Liver (tissue), 9 donors: Measurements from ENCODE around the gene ACCS. TPM values are rescaled to one million over a fixed set of nuclear protein-coding genes. Genes with fewer than 3 reads are reported as not detected.

ENCODE experiments used
- DNase-seq: peaks from one replicate; pipeline ENCODE4 v3.0.0-alpha.2; 2017; ENCODE audit warnings: low spot score
- H3K27ac ChIP-seq, 2 donors: one replicate each; pipeline ENCODE4 v1.7.0; 2013; ENCODE audit warnings: inconsistent platforms in 2 of 2, low read length in 2 of 2, control low read depth in 1 of 2, low read depth in 1 of 2, mild to moderate bottlenecking in 1 of 2
- H3K27me3 ChIP-seq, 4 donors: one replicate each; pipeline versions ENCODE4 v1.6.1 to v1.7.0; 2013; ENCODE audit warnings: low read length in 3 of 4, inconsistent platforms in 1 of 4, mild to moderate bottlenecking in 1 of 4, moderate library complexity in 1 of 4; ENCODE audit not compliant: control insufficient read depth in 4 of 4, insufficient read depth in 4 of 4
- H3K36me3 ChIP-seq, 4 donors: one replicate each; pipeline versions ENCODE4 v1.6.1 to v1.7.0; 2013; ENCODE audit warnings: low read length in 3 of 4, mild to moderate bottlenecking in 3 of 4, low read depth in 1 of 4, moderate library complexity in 1 of 4; ENCODE audit not compliant: control insufficient read depth in 4 of 4, insufficient read depth in 3 of 4
- H3K4me1 ChIP-seq, 4 donors: one replicate each; pipeline versions ENCODE4 v1.6.1 to v1.7.0; 2013; ENCODE audit warnings: low read length in 3 of 4, mild to moderate bottlenecking in 3 of 4, moderate library complexity in 1 of 4; ENCODE audit not compliant: control insufficient read depth in 4 of 4, insufficient read depth in 4 of 4
- H3K4me3 ChIP-seq, 3 donors: one replicate each; pipeline versions ENCODE4 v1.6.1 to v1.7.0; 2013; ENCODE audit warnings: low read length in 3 of 3, control low read depth in 1 of 3, low read depth in 1 of 3, mild to moderate bottlenecking in 1 of 3
- H3K9ac ChIP-seq, 2 donors: one replicate each; pipeline ENCODE4 v1.7.0; 2013; ENCODE audit warnings: low read length in 2 of 2, mild to moderate bottlenecking in 2 of 2, moderate library complexity in 2 of 2, control low read depth in 1 of 2, low read depth in 1 of 2
- H3K9me3 ChIP-seq, 4 donors: one replicate each; pipeline versions ENCODE4 v1.6.1 to v1.7.0; 2013; ENCODE audit warnings: low read length in 3 of 4; ENCODE audit not compliant: control insufficient read depth in 4 of 4
- EGR1 ChIP-seq, 2 donors: IDR thresholded peaks; 2 replicates each; pipeline ENCODE4 v1.6.1; 2016 to 2018; ENCODE audit warnings: antibody characterized with exemption in 2 of 2, low read depth in 2 of 2
- FOXA1 ChIP-seq: IDR thresholded peaks from 2 replicates; pipeline ENCODE4 v1.6.1; 2016; ENCODE audit warnings: antibody characterized with exemption
- FOXA2 ChIP-seq: IDR thresholded peaks from 2 replicates; pipeline ENCODE4 v1.6.1; 2016; ENCODE audit warnings: antibody characterized with exemption
- GABPA ChIP-seq, 2 donors: IDR thresholded peaks in 1 of 2; conservative IDR thresholded peaks in 1 of 2; 2 replicates each; pipeline ENCODE4 v1.6.1; 2016; ENCODE audit warnings: antibody characterized with exemption in 2 of 2, mild to moderate bottlenecking in 1 of 2, moderate library complexity in 1 of 2
- JUND ChIP-seq, 2 donors: IDR thresholded peaks; 2 replicates each; pipeline ENCODE4 v1.6.1; 2016; ENCODE audit warnings: antibody characterized with exemption in 2 of 2
- NR2F2 ChIP-seq: IDR thresholded peaks from 2 replicates; pipeline ENCODE4 v1.6.1; 2016; ENCODE audit warnings: antibody characterized with exemption
- RAD21 ChIP-seq, 2 donors: IDR thresholded peaks; 2 replicates each; pipeline ENCODE4 v1.6.1; 2016; ENCODE audit warnings: antibody characterized with exemption in 2 of 2, mild to moderate bottlenecking in 2 of 2
- RXRA ChIP-seq, 2 donors: IDR thresholded peaks; 2 replicates each; pipeline ENCODE4 v1.6.1; 2017 to 2018; ENCODE audit warnings: antibody characterized with exemption in 2 of 2, mild to moderate bottlenecking in 1 of 2
- TAF1 ChIP-seq: conservative IDR thresholded peaks from 2 replicates; pipeline ENCODE4 v1.6.1; 2016; ENCODE audit warnings: antibody characterized with exemption, mild to moderate bottlenecking
- YY1 ChIP-seq: IDR thresholded peaks from 2 replicates; pipeline ENCODE4 v1.6.1; 2016; ENCODE audit warnings: antibody characterized with exemption, mild to moderate bottlenecking
- WGBS: extraction: QIAGEN DNeasy Blood & Tissue Kit; methylation state at CpG from one replicate; pipeline ENCODE4 v1.1.7; 2013; 5-methylcytosine and 5-hydroxymethylcytosine counted together
- polyA plus RNA-seq, 2 donors: library from polyadenylated mRNA; stranded (reverse) in 1 of 2; unstranded in 1 of 2; fragments of 200-250 nt in 1 of 2; fragments of >200 nt in 1 of 2; fragmentation: Nextera tagmentation in 1 of 2; extraction: Ambion mirVana in 1 of 2; gene quantifications; one replicate each; pipeline versions ENCODE4 v1.2.1 to v1.2.3, GENCODE V29; 2013 to 2015
- total RNA-seq, 2 donors: library from RNA; depleted of rRNA; stranded (reverse); fragments of >200 nt; gene quantifications; one replicate each; pipeline ENCODE4 v1.2.3, GENCODE V29; 2014
- TF ChIP-seq, protein P1 (sequence below): IDR thresholded peaks from 2 replicates; pipeline ENCODE4 v1.6.1; 2016; ENCODE audit warnings: antibody characterized with exemption
- TF ChIP-seq, protein P2 (sequence below): IDR thresholded peaks from 2 replicates; pipeline ENCODE4 v1.6.1; 2016; ENCODE audit warnings: antibody characterized with exemption
- TF ChIP-seq, protein P3 (sequence below): fragments of 150-350 bp; IDR thresholded peaks from 2 replicates; pipeline ENCODE4 v1.5.1; 2017; ENCODE audit warnings: improper control_type of control experiment, low read depth, low read length; ENCODE audit not compliant: missing input control
- donor health status: healthy.
- donor health status: healthy.
- donor health status: healthy.
- donor health status: healthy.
- donor health status: healthy.

Gene ACCS
- total and polyA plus RNA-seq, 4 donors = 8.7 to 17.5 (median 10.9) TPM

DNA sequence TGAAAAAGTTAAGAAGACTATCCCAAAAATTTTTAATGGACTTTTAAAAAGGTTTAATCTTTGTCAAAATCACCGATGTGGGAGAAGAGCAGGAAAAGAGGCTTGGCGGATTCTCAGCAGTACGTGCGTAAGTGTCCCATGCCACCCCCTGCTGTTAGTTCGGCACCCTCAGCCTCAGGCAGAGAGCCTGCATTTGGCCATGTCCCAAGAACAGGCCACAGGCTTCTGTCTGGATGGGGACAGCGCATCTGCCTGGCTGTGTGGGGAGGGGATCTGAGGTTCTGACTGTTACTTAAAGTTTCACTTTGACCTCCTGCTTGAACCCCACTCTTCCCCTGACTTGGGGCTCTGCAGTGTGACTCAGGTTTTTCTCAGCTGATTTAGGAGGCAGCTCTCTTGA lies 64.7 kb downstream of the ACCS start:
- no peak overlapping the region for H3K9ac ChIP-seq
- H3K4me1 ChIP-seq = peaks cover 0 to 10% (median 5%) of the 10 kb centered on the region in 4 donors
- H3K27ac ChIP-seq = no peak overlapping the region
- no peak for DNase-seq
- TF ChIP-seq FOXA2 (no peak), JUND (IDR thresholded peaks at IDR 0.05) (no peak), NR2F2 (no peak), YY1 (no peak), GABPA (IDR thresholded peaks at IDR 0.05 in 1 of 2, conservative IDR thresholded peaks at IDR 0.05 in 1 of 2) (no peak), EGR1 (IDR thresholded peaks at IDR 0.05; ENCODE audit: low read depth in 2 of 2) (no peak), TAF1 (no peak)
- TF ChIP-seq, protein P1, sequence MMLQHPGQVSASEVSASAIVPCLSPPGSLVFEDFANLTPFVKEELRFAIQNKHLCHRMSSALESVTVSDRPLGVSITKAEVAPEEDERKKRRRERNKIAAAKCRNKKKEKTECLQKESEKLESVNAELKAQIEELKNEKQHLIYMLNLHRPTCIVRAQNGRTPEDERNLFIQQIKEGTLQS = no peak
- TF ChIP-seq, protein P2, sequence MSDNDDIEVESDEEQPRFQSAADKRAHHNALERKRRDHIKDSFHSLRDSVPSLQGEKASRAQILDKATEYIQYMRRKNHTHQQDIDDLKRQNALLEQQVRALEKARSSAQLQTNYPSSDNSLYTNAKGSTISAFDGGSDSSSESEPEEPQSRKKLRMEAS = no peak
- WGBS = 93% methylated on average over 6 of the region's 6 CpGs
- peaks cover 6 to 31% (median 20%) of the 10 kb centered on the region in 4 donors for H3K36me3 ChIP-seq
- no peaks in the 10 kb centered on the region for H3K27me3 ChIP-seq
- no peaks in the 10 kb centered on the region for H3K9me3 ChIP-seq
- no peak overlapping the region for H3K4me3 ChIP-seq

DNA sequence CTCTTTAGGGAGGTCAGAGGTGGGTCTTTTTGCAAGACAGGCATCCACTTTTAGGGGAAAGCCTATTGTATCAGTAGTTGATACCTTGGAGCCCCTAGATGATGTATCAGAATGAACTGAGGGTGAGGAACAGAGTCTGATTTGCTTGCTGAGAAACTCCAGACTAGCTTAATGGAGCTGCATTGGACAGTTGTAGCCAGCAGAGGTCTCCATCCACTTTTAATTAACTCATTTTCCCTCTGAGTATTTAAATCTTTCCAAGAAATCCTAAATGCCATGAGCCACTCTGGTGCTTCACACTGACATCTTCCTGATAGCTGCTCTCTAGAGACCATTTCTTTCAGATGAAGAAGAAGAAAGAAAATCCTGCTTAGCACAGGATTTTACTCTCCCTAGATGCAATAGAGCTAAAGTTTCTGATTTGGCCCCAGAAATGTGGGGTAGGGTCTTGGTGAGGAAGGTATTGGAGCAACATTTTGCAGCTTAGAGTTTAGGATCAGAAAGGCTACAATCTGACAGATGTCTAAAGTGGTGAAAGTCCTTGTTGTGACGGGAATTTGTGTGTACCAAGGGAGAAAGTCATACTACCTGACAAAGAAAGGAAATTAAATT lies 67.4 kb downstream of the ACCS start:
- no peaks in the 10 kb centered on the region for H3K9me3 ChIP-seq

More for the DNA sequence above, 67.4 kb downstream of the ACCS start:
- DNase-seq = no peak
- TF ChIP-seq YY1 (no peak), EGR1 (IDR thresholded peaks at IDR 0.05; ENCODE audit: low read depth in 2 of 2) (no peak), FOXA1 (no peak), RXRA (IDR thresholded peaks at IDR 0.05) (no peak), RAD21 (IDR thresholded peaks at IDR 0.05) (peak; percentile 63 to 72), JUND (IDR thresholded peaks at IDR 0.05) (no peak)
- TF ChIP-seq, protein P1 = no peak
- TF ChIP-seq, protein P3, sequence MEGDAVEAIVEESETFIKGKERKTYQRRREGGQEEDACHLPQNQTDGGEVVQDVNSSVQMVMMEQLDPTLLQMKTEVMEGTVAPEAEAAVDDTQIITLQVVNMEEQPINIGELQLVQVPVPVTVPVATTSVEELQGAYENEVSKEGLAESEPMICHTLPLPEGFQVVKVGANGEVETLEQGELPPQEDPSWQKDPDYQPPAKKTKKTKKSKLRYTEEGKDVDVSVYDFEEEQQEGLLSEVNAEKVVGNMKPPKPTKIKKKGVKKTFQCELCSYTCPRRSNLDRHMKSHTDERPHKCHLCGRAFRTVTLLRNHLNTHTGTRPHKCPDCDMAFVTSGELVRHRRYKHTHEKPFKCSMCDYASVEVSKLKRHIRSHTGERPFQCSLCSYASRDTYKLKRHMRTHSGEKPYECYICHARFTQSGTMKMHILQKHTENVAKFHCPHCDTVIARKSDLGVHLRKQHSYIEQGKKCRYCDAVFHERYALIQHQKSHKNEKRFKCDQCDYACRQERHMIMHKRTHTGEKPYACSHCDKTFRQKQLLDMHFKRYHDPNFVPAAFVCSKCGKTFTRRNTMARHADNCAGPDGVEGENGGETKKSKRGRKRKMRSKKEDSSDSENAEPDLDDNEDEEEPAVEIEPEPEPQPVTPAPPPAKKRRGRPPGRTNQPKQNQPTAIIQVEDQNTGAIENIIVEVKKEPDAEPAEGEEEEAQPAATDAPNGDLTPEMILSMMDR = peak; percentile 57
- peaks cover 0 to 10% (median 5%) of the 10 kb centered on the region in 4 donors for H3K4me1 ChIP-seq
- H3K36me3 ChIP-seq = peaks cover 2 to 11% (median 8%) of the 10 kb centered on the region in 4 donors
- no peak overlapping the region for H3K27ac ChIP-seq
- H3K4me3 ChIP-seq = no peak overlapping the region
- H3K9ac ChIP-seq = no peak overlapping the region
- WGBS = 90% methylated on average over 1 of the region's 1 CpG
- no peaks in the 10 kb centered on the region for H3K27me3 ChIP-seq

Other genes with a start within 250 kb of the ACCS start
- gene ALKBH3, start 185.4 kb upstream of the ACCS start, total RNA-seq = 10 to 100 TPM in 1 of 2 donors, 1 to 10 TPM in 1; 7.8 to 14.5 TPM
- 10 to 100 TPM; 13.2 to 17.2 TPM for gene ALKBH3, start 185.4 kb upstream of the ACCS start, polyA plus RNA-seq
- gene C11orf96, start 123.6 kb upstream of the ACCS start, total RNA-seq = 10 to 100 TPM in 1 of 2 donors, 1 to 10 TPM in 1; 4.3 to 18.5 TPM
- gene C11orf96, start 123.6 kb upstream of the ACCS start, polyA plus RNA-seq = 10 to 100 TPM in 1 of 2 donors, 1 to 10 TPM in 1; 2.5 to 13.5 TPM
- gene ACCSL, start 18.3 kb upstream of the ACCS start, total RNA-seq = under 1 TPM in 1 of 2 donors, not detected in 1; 0.09 TPM
- gene ACCSL, start 18.3 kb upstream of the ACCS start, polyA plus RNA-seq = not detected
- 10 to 100 TPM; 33.1 to 36.1 TPM for gene EXT2, start 29.4 kb downstream of the ACCS start, total RNA-seq
- gene EXT2, start 29.4 kb downstream of the ACCS start, polyA plus RNA-seq = 10 to 100 TPM in 1 of 2 donors, 1 to 10 TPM in 1; 8.4 to 26.6 TPM
- not detected for gene ALX4, start 243.9 kb downstream of the ACCS start, total RNA-seq
- not detected for gene ALX4, start 243.9 kb downstream of the ACCS start, polyA plus RNA-seq